ENCODE data around the gene GALNT10. TPM values are rescaled to one million over a fixed set of nuclear protein-coding genes. Genes with fewer than 3 reads are reported as not detected.

Gene GALNT10
- total RNA-seq, 1 experiment from 2014 or later: 22.9 TPM

DNA sequence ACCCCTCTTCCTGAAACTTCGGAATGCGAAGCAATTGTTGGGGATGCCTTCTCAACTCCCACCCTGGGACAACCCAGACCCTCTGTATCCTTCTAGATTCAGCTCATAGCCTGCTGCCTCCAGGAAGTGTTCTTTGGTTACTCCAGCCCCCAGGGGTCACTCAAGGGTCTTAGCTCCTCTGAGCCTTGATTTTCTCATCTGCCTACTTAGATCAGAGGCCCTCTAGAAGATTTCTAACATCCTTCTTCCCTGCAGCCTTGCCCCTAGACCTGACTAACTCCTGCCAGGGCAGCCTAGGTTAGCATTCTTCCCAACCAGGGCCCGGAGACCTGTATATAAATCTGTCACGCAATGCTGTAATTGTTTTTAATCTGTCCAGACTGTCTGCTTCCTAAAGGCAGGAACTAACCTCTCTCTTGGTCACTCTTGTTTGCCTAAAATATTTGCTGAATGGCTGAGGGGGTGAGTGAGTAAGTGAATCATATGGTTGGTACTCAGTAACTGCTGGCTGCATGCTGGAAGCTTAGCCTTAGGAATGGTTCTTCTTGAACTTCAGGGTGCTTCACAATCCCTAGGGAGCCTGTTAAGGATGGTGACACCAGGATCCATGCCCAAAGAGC is 8.2 kb downstream of the GALNT10 start:
- ATAC-seq (no peak), DNase-seq (ENCODE audit: low spot score) (no peak)
- 0 out of 2 replicates have a peak, but pooled peaks cover 2% of the 10 kb centered on the region for H3K36me3 Mint-ChIP-seq
- H3K9me3 Mint-ChIP-seq: no peaks in the 10 kb centered on the region
- CTCF ChIA-PET: interaction anchor here (1.3 to 4.2 kb wide), 7 partner anchors 9 to 224 kb away, joined by 3 to 84 read pairs (median 14); partner anchors contain the start of gene GALNT10
- peaks cover 66% of the 10 kb centered on the region for H3K4me1 Mint-ChIP-seq
- no peak overlapping the region for H3K4me3 Mint-ChIP-seq
- no peaks in the 10 kb centered on the region for H3K27me3 Mint-ChIP-seq (ENCODE audit: low read depth)
- no peak for TF ChIP-seq CREB1 (CRISPR knock-in tag; IDR thresholded peaks at IDR 0.05)
- no peak for TF ChIP-seq TCF7 (CRISPR knock-in tag; IDR thresholded peaks at IDR 0.05; ENCODE audit: low read depth)
- TF ChIP-seq, protein P1, sequence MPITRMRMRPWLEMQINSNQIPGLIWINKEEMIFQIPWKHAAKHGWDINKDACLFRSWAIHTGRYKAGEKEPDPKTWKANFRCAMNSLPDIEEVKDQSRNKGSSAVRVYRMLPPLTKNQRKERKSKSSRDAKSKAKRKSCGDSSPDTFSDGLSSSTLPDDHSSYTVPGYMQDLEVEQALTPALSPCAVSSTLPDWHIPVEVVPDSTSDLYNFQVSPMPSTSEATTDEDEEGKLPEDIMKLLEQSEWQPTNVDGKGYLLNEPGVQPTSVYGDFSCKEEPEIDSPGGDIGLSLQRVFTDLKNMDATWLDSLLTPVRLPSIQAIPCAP (CRISPR knock-in tag; IDR thresholded peaks at IDR 0.05): no peak
- no peak for TF ChIP-seq TP53 (CRISPR knock-in tag; IDR thresholded peaks at IDR 0.05)
- no peak for TF ChIP-seq SMAD3 (CRISPR knock-in tag; IDR thresholded peaks at IDR 0.05; ENCODE audit: borderline replicate concordance)
- no peak for TF ChIP-seq NFYB (CRISPR knock-in tag; conservative IDR thresholded peaks at IDR 0.05; ENCODE audit: low read depth)
- no peak for TF ChIP-seq MYBL2 (CRISPR knock-in tag; IDR thresholded peaks at IDR 0.05)
- TF ChIP-seq NFE2L1 (CRISPR knock-in tag; IDR thresholded peaks at IDR 0.05): no peak
- TF ChIP-seq KAT7 (CRISPR knock-in tag; IDR thresholded peaks at IDR 0.05; ENCODE audit: borderline replicate concordance): no peak
- no peak for TF ChIP-seq FOXJ3 (CRISPR knock-in tag; IDR thresholded peaks at IDR 0.05; ENCODE audit: borderline replicate concordance)
- H3K27ac Mint-ChIP-seq: no peak overlapping the region
- POLR2A ChIA-PET: no interaction called here

DNA sequence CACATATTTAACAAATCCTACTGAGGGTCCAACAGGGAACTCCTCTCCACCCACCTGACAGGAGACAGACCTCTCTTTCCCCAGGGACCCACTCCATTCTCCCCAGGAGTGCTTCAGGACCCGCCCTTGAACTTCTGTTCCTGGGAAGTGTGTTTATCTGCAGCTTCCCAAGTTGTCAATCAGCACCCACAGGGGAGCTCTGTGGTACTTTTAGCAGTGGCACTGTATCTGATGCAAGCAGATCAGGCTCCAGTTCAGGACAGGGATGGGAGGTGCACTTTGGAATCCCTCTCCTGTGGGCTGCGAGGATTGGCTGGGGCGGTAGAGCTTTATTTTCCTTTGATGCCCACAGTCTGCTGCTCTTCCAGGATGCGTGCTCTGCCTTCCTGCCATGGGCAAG is 8.7 kb downstream of the GALNT10 start:
- Mint-ChIP-seq H3K4me1 (peaks cover 64% of the 10 kb centered on the region), H3K4me3 (no peak overlapping the region), H3K27ac (no peak overlapping the region), H3K36me3 (0 out of 2 replicates have a peak, but pooled peaks cover 2% of the 10 kb centered on the region), H3K9me3 (no peaks in the 10 kb centered on the region), H3K27me3 (ENCODE audit: low read depth) (no peaks in the 10 kb centered on the region)
- DNase-seq (ENCODE audit: low spot score) (no peak), ATAC-seq (no peak)
- ChIA-PET POLR2A (interaction anchor here (0.8 kb wide), 1 partner anchor 9 kb away, joined by 3 read pairs; no protein-coding TSS in a partner anchor), CTCF (interaction anchor here (1.3 to 4.2 kb wide), 5 partner anchors 9 to 205 kb away, joined by 3 to 84 read pairs (median 14); partner anchors contain the start of gene GALNT10)
- TF ChIP-seq, protein P2, sequence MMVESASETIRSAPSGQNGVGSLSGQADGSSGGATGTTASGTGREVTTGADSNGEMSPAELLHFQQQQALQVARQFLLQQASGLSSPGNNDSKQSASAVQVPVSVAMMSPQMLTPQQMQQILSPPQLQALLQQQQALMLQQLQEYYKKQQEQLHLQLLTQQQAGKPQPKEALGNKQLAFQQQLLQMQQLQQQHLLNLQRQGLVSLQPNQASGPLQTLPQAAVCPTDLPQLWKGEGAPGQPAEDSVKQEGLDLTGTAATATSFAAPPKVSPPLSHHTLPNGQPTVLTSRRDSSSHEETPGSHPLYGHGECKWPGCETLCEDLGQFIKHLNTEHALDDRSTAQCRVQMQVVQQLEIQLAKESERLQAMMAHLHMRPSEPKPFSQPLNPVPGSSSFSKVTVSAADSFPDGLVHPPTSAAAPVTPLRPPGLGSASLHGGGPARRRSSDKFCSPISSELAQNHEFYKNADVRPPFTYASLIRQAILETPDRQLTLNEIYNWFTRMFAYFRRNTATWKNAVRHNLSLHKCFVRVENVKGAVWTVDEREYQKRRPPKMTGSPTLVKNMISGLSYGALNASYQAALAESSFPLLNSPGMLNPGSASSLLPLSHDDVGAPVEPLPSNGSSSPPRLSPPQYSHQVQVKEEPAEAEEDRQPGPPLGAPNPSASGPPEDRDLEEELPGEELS (CRISPR knock-in tag; IDR thresholded peaks at IDR 0.05): no peak
- no peak for TF ChIP-seq KAT7 (CRISPR knock-in tag; IDR thresholded peaks at IDR 0.05; ENCODE audit: borderline replicate concordance)
- no peak for TF ChIP-seq NFATC4 (CRISPR knock-in tag; IDR thresholded peaks at IDR 0.05)
- no peak for TF ChIP-seq ZNF671 (CRISPR knock-in tag; IDR thresholded peaks at IDR 0.05)
- TF ChIP-seq, protein P3, sequence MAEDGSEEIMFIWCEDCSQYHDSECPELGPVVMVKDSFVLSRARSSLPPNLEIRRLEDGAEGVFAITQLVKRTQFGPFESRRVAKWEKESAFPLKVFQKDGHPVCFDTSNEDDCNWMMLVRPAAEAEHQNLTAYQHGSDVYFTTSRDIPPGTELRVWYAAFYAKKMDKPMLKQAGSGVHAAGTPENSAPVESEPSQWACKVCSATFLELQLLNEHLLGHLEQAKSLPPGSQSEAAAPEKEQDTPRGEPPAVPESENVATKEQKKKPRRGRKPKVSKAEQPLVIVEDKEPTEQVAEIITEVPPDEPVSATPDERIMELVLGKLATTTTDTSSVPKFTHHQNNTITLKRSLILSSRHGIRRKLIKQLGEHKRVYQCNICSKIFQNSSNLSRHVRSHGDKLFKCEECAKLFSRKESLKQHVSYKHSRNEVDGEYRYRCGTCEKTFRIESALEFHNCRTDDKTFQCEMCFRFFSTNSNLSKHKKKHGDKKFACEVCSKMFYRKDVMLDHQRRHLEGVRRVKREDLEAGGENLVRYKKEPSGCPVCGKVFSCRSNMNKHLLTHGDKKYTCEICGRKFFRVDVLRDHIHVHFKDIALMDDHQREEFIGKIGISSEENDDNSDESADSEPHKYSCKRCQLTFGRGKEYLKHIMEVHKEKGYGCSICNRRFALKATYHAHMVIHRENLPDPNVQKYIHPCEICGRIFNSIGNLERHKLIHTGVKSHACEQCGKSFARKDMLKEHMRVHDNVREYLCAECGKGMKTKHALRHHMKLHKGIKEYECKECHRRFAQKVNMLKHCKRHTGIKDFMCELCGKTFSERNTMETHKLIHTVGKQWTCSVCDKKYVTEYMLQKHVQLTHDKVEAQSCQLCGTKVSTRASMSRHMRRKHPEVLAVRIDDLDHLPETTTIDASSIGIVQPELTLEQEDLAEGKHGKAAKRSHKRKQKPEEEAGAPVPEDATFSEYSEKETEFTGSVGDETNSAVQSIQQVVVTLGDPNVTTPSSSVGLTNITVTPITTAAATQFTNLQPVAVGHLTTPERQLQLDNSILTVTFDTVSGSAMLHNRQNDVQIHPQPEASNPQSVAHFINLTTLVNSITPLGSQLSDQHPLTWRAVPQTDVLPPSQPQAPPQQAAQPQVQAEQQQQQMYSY (CRISPR knock-in tag; IDR thresholded peaks at IDR 0.05): no peak
- TF ChIP-seq NFE2L1 (CRISPR knock-in tag; IDR thresholded peaks at IDR 0.05): no peak
- TF ChIP-seq, protein P4, sequence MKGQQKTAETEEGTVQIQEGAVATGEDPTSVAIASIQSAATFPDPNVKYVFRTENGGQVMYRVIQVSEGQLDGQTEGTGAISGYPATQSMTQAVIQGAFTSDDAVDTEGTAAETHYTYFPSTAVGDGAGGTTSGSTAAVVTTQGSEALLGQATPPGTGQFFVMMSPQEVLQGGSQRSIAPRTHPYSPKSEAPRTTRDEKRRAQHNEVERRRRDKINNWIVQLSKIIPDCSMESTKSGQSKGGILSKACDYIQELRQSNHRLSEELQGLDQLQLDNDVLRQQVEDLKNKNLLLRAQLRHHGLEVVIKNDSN (CRISPR knock-in tag; IDR thresholded peaks at IDR 0.05): no peak
- no peak for TF ChIP-seq FOXJ3 (CRISPR knock-in tag; IDR thresholded peaks at IDR 0.05; ENCODE audit: borderline replicate concordance)
- no peak for TF ChIP-seq JUN (CRISPR knock-in tag; IDR thresholded peaks at IDR 0.05)
- no peak for TF ChIP-seq ZNF263 (CRISPR knock-in tag; IDR thresholded peaks at IDR 0.05; ENCODE audit: low read depth)

Measured in WTC11 (cell line).